ENCODE measurements around the gene ARSG. TPM values are rescaled to one million over a fixed set of nuclear protein-coding genes. Genes with fewer than 3 reads are reported as not detected.
A peak's percentile ranks its signal among the peaks of the same experiment; 100 is the strongest.

Gene ARSG
- total and polyA plus RNA-seq, 2 of the 13 experiments (the other 11 are each of a cell fraction or from before 2014, with no cell fraction given): 3.7 to 15.2 TPM

DNA sequence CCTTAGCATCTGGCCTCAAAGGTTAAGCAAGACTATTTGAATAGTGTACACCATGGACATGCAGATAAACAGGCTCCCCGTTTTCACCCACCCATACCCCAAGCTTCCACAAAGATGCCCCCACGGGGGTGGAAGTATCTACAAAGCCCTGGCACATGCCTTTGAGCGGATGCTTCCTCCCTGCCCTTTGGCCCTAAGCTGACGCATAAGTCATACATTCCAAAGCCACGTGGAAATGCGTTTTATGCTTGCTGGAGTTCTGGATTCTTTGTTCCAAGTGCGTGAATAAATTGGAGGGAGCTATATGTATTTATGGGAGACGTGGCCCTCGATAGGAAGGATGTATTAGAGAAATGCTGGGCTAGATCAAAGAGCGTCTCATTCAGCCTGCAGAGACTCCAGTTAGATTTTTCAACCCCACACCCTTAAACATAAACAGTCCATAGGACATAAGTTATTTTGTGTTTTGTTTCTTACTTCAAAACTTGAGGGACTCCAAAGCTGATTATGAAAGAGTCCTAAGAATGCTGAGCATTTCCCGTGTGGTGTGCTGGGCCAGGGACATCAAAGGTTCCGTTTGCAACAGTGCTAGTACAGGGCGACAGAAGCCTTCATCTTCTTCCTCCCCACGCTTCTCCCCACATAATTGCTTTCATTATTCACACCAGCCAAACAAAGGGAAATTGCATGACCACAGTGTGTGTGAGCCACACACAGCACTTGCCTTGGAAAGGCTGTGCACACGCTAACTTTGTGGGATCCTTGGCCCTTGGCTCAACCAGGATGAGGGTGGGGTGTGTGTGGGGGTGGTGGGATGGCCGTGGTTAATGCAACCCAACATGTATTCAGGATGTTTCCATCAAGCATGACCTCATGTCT, 92.4 kb downstream of the ARSG start (continued):
- TF ChIP-seq JUNB (CRISPR knock-in tag; IDR thresholded peaks at IDR 0.05; ENCODE audit: borderline replicate concordance) (no peak; the same call in 1 of the 2 replicates), ZZZ3 (CRISPR knock-in tag; IDR thresholded peaks at IDR 0.05; ENCODE audit: borderline replicate concordance) (peak; percentile 81), KDM3A (CRISPR knock-in tag; IDR thresholded peaks at IDR 0.05; ENCODE audit: low read depth) (peak; percentile 59; the same call in 1 of the 2 replicates), NONO (IDR thresholded peaks at IDR 0.05) (no peak), NONO (CRISPR knock-in tag; conservative IDR thresholded peaks at IDR 0.05) (peak; percentile 55; the same call in 1 of the 2 replicates), ZNF496 (CRISPR knock-in tag; IDR thresholded peaks at IDR 0.05; ENCODE audit: insufficient replicate concordance) (no peak), ZNF879 (CRISPR knock-in tag; IDR thresholded peaks at IDR 0.05) (no peak; the same call in 1 of the 2 replicates), ZNF468 (CRISPR knock-in tag; IDR thresholded peaks at IDR 0.05) (0 out of 2 replicates have a peak, but pooled peaks have one; percentile 70), ZNF678 (CRISPR knock-in tag; IDR thresholded peaks at IDR 0.05) (no peak), MED1 (CRISPR knock-in tag; IDR thresholded peaks at IDR 0.05) (peak; percentile 97)
- TF ChIP-seq, protein P1, sequence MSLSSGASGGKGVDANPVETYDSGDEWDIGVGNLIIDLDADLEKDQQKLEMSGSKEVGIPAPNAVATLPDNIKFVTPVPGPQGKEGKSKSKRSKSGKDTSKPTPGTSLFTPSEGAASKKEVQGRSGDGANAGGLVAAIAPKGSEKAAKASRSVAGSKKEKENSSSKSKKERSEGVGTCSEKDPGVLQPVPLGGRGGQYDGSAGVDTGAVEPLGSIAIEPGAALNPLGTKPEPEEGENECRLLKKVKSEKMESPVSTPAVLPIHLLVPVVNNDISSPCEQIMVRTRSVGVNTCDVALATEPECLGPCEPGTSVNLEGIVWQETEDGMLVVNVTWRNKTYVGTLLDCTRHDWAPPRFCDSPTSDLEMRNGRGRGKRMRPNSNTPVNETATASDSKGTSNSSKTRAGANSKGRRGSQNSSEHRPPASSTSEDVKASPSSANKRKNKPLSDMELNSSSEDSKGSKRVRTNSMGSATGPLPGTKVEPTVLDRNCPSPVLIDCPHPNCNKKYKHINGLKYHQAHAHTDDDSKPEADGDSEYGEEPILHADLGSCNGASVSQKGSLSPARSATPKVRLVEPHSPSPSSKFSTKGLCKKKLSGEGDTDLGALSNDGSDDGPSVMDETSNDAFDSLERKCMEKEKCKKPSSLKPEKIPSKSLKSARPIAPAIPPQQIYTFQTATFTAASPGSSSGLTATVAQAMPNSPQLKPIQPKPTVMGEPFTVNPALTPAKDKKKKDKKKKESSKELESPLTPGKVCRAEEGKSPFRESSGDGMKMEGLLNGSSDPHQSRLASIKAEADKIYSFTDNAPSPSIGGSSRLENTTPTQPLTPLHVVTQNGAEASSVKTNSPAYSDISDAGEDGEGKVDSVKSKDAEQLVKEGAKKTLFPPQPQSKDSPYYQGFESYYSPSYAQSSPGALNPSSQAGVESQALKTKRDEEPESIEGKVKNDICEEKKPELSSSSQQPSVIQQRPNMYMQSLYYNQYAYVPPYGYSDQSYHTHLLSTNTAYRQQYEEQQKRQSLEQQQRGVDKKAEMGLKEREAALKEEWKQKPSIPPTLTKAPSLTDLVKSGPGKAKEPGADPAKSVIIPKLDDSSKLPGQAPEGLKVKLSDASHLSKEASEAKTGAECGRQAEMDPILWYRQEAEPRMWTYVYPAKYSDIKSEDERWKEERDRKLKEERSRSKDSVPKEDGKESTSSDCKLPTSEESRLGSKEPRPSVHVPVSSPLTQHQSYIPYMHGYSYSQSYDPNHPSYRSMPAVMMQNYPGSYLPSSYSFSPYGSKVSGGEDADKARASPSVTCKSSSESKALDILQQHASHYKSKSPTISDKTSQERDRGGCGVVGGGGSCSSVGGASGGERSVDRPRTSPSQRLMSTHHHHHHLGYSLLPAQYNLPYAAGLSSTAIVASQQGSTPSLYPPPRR (CRISPR knock-in tag; IDR thresholded peaks at IDR 0.05; ENCODE audit: borderline replicate concordance): peak; percentile 93
- TF ChIP-seq, protein P2, sequence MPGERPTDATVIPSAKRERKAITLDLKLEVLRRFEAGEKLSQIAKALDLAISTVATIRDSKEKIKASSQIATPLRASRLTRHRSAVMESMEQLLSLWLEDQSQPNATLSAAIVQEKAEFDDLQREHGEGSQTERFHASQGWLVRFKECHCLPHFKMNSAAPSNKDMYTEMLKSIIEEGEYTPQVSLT (CRISPR knock-in tag; IDR thresholded peaks at IDR 0.05; ENCODE audit: borderline replicate concordance, low read depth): peak; percentile 55; the same call in 1 of the 2 replicates
- TF ChIP-seq, protein P3, sequence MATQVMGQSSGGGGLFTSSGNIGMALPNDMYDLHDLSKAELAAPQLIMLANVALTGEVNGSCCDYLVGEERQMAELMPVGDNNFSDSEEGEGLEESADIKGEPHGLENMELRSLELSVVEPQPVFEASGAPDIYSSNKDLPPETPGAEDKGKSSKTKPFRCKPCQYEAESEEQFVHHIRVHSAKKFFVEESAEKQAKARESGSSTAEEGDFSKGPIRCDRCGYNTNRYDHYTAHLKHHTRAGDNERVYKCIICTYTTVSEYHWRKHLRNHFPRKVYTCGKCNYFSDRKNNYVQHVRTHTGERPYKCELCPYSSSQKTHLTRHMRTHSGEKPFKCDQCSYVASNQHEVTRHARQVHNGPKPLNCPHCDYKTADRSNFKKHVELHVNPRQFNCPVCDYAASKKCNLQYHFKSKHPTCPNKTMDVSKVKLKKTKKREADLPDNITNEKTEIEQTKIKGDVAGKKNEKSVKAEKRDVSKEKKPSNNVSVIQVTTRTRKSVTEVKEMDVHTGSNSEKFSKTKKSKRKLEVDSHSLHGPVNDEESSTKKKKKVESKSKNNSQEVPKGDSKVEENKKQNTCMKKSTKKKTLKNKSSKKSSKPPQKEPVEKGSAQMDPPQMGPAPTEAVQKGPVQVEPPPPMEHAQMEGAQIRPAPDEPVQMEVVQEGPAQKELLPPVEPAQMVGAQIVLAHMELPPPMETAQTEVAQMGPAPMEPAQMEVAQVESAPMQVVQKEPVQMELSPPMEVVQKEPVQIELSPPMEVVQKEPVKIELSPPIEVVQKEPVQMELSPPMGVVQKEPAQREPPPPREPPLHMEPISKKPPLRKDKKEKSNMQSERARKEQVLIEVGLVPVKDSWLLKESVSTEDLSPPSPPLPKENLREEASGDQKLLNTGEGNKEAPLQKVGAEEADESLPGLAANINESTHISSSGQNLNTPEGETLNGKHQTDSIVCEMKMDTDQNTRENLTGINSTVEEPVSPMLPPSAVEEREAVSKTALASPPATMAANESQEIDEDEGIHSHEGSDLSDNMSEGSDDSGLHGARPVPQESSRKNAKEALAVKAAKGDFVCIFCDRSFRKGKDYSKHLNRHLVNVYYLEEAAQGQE (IDR thresholded peaks at IDR 0.05; ENCODE audit: borderline replicate concordance in 1 of 2, low read depth in 1 of 2, low read length in 2 of 2): no peak
